ENCODE measurements around the gene GALNT18.

Gene GALNT18

DNA sequence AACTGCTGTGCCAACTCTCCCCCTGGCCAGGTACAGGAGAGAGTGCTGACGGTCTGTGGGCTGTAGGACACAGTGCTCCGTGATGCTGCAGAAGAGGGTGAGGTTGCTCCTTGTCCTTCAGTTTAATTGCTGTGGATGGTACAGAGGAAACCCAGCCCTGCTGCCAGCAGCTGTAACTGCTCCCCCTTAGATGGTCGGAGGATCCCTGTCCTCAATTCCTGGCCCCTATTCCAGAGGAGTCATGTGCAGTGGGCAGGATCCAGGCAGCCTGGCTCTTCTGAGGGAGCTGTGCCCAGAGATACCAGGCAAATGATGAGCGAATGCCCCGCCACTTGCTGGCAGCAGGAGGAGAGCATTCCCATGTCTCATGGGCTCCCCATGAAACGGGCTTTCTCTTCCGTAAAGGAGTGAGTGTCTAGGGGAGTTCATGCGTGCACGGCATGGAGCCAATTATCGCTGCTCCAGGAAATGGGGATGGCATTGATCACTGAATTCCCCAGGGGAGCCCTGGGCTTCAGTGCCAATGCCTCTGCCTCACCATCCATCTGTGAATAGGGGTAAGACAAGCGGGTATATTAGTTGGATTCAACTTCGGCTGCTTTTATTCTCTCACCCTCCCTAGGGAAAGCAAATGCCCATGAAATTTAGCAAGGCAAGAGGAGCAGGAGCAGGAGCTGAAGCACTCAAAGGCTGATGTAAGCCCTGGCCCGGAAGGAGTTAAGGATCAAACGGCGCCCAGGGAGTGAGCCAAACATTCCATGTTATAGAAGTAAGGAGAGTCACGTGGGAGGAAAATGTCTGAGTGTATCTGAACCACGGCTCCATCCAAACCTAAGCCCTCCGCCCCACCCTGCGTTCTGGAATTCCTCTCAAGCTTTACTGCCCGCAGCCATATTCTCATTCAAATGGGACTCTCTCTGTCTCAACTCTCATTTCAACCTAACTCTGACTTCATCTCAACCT, 217.8 kb downstream of the GALNT18 start:
- Histone ChIP-seq H3K4me1 (ENCODE audit: control insufficient read depth, insufficient read depth, low read length) (no peaks in the 10 kb centered on the region), H3K4me3 (ENCODE audit: low read depth, low read length) (no peak overlapping the region), H3K9me3 (ENCODE audit: control insufficient read depth, insufficient read depth, low read depth, low read length) (no peaks in the 10 kb centered on the region), H3K36me3 (ENCODE audit: control insufficient read depth in 2 of 2, insufficient read depth in 1 of 2, low read length in 2 of 2) (no peaks in the 10 kb centered on the region), H3K27ac (ENCODE audit: extremely low read depth, low read depth, low read length) (no peak overlapping the region)
- TF ChIP-seq YY1 (tag by site-specific recombination; IDR thresholded peaks at IDR 0.05) (no peak), BCL11B (tag by site-specific recombination; IDR thresholded peaks at IDR 0.05; ENCODE audit: low read depth) (no peak), ZBTB20 (tag by site-specific recombination; IDR thresholded peaks at IDR 0.05) (no peak), FEZF1 (tag by site-specific recombination; IDR thresholded peaks at IDR 0.05) (no peak), ZNF211 (tag by site-specific recombination; IDR thresholded peaks at IDR 0.05; ENCODE audit: low read depth) (no peak), SCRT1 (tag by site-specific recombination; IDR thresholded peaks at IDR 0.05; ENCODE audit: borderline replicate concordance) (no peak), ZNF544 (tag by site-specific recombination; IDR thresholded peaks at IDR 0.05) (no peak), KLF10 (tag by site-specific recombination; IDR thresholded peaks at IDR 0.05) (no peak), ZNF707 (tag by site-specific recombination; IDR thresholded peaks at IDR 0.05) (no peak), REPIN1 (tag by site-specific recombination; IDR thresholded peaks at IDR 0.05; ENCODE audit: low read depth) (no peak), ZNF600 (tag by site-specific recombination; IDR thresholded peaks at IDR 0.05) (no peak), ZFP69B (tag by site-specific recombination; IDR thresholded peaks at IDR 0.05) (no peak), ZNF701 (tag by site-specific recombination; IDR thresholded peaks at IDR 0.05) (no peak)
- TF ChIP-seq, protein P1, sequence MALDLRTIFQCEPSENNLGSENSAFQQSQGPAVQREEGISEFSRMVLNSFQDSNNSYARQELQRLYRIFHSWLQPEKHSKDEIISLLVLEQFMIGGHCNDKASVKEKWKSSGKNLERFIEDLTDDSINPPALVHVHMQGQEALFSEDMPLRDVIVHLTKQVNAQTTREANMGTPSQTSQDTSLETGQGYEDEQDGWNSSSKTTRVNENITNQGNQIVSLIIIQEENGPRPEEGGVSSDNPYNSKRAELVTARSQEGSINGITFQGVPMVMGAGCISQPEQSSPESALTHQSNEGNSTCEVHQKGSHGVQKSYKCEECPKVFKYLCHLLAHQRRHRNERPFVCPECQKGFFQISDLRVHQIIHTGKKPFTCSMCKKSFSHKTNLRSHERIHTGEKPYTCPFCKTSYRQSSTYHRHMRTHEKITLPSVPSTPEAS (tag by site-specific recombination; IDR thresholded peaks at IDR 0.05): no peak
- TF ChIP-seq, protein P2, sequence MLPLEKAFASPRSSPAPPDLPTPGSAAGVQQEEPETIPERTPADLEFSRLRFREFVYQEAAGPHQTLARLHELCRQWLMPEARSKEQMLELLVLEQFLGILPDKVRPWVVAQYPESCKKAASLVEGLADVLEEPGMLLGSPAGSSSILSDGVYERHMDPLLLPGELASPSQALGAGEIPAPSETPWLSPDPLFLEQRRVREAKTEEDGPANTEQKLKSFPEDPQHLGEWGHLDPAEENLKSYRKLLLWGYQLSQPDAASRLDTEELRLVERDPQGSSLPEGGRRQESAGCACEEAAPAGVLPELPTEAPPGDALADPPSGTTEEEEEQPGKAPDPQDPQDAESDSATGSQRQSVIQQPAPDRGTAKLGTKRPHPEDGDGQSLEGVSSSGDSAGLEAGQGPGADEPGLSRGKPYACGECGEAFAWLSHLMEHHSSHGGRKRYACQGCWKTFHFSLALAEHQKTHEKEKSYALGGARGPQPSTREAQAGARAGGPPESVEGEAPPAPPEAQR (tag by site-specific recombination; IDR thresholded peaks at IDR 0.05): no peak
- TF ChIP-seq, protein P3, sequence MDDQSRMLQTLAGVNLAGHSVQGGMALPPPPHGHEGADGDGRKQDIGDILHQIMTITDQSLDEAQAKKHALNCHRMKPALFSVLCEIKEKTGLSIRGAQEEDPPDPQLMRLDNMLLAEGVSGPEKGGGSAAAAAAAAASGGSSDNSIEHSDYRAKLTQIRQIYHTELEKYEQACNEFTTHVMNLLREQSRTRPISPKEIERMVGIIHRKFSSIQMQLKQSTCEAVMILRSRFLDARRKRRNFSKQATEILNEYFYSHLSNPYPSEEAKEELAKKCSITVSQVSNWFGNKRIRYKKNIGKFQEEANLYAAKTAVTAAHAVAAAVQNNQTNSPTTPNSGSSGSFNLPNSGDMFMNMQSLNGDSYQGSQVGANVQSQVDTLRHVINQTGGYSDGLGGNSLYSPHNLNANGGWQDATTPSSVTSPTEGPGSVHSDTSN (CRISPR knock-in tag; IDR thresholded peaks at IDR 0.05): no peak
- CTCF ChIA-PET: interaction anchor here (0.6 kb wide), 1 partner anchor 205 kb away, joined by 3 read pairs; no protein-coding TSS in a partner anchor
- POLR2A ChIA-PET: no interaction called here

DNA sequence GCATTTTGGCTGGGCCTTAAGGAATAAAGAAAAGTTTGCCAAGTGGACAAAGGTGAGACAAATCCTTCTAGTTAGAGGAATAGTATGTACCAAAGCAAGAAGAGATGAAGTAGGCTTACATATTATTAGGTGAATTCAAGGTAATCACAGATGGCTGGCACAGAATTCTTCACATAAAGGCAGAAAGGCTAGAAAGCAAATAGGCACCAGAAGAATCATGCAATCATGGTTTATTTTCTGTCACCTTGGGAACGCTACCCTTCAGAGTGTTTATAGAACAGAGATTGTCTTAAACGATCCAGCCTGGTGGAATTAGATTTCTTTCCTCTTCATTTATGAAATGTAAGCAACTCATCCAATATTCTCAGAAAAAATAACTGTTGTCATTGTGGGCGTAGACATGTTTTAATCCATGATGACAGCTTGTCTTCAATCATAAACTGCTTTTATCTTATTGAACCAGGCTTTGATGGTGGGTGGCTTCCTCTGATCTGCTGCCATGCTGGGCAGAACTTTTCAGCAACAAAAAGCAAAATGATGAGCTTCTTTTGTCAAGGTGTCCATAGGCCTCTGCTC, 219.8 kb downstream of the GALNT18 start:
- H3K4me1 ChIP-seq (ENCODE audit: control insufficient read depth, insufficient read depth, low read length): no peaks in the 10 kb centered on the region
- ChIA-PET CTCF (interaction anchor here (1.0 to 1.6 kb wide), 4 partner anchors 12 to 385 kb away, joined by 3 to 5 read pairs (median 4); no protein-coding TSS in a partner anchor), POLR2A (no interaction called here)
- H3K9me3 ChIP-seq (ENCODE audit: control insufficient read depth, insufficient read depth, low read depth, low read length): no peaks in the 10 kb centered on the region
- H3K36me3 ChIP-seq (ENCODE audit: control insufficient read depth in 2 of 2, insufficient read depth in 1 of 2, low read length in 2 of 2): no peaks in the 10 kb centered on the region
- H3K27ac ChIP-seq (ENCODE audit: extremely low read depth, low read depth, low read length): no peak overlapping the region
- no peak overlapping the region for H3K4me3 ChIP-seq (ENCODE audit: low read depth, low read length)
- no peak for TF ChIP-seq ZNF169 (tag by site-specific recombination; IDR thresholded peaks at IDR 0.05)
- TF ChIP-seq, protein P4, sequence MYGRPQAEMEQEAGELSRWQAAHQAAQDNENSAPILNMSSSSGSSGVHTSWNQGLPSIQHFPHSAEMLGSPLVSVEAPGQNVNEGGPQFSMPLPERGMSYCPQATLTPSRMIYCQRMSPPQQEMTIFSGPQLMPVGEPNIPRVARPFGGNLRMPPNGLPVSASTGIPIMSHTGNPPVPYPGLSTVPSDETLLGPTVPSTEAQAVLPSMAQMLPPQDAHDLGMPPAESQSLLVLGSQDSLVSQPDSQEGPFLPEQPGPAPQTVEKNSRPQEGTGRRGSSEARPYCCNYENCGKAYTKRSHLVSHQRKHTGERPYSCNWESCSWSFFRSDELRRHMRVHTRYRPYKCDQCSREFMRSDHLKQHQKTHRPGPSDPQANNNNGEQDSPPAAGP (tag by site-specific recombination; IDR thresholded peaks at IDR 0.05): no peak
- TF ChIP-seq, protein P5, sequence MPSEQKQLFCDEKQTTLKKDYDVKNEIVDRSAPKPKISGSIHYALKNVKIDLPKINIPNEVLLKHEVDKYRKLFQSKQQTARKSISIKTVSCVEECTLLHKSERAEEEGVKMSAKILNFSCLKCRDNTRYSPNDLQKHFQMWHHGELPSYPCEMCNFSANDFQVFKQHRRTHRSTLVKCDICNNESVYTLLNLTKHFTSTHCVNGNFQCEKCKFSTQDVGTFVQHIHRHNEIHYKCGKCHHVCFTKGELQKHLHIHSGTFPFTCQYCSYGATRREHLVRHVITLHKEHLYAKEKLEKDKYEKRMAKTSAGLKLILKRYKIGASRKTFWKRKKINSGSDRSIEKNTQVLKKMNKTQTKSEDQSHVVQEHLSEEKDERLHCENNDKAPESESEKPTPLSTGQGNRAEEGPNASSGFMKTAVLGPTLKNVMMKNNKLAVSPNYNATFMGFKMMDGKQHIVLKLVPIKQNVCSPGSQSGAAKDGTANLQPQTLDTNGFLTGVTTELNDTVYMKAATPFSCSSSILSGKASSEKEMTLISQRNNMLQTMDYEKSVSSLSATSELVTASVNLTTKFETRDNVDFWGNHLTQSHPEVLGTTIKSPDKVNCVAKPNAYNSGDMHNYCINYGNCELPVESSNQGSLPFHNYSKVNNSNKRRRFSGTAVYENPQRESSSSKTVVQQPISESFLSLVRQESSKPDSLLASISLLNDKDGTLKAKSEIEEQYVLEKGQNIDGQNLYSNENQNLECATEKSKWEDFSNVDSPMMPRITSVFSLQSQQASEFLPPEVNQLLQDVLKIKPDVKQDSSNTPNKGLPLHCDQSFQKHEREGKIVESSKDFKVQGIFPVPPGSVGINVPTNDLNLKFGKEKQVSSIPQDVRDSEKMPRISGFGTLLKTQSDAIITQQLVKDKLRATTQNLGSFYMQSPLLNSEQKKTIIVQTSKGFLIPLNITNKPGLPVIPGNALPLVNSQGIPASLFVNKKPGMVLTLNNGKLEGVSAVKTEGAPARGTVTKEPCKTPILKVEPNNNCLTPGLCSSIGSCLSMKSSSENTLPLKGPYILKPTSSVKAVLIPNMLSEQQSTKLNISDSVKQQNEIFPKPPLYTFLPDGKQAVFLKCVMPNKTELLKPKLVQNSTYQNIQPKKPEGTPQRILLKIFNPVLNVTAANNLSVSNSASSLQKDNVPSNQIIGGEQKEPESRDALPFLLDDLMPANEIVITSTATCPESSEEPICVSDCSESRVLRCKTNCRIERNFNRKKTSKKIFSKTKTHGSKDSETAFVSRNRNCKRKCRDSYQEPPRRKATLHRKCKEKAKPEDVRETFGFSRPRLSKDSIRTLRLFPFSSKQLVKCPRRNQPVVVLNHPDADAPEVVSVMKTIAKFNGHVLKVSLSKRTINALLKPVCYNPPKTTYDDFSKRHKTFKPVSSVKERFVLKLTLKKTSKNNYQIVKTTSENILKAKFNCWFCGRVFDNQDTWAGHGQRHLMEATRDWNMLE (tag by site-specific recombination; conservative IDR thresholded peaks at IDR 0.05; ENCODE audit: low read depth): no peak
- no peak for TF ChIP-seq ZNF2 (tag by site-specific recombination; IDR thresholded peaks at IDR 0.05)
- no peak for TF ChIP-seq ZNF561 (tag by site-specific recombination; IDR thresholded peaks at IDR 0.05; ENCODE audit: borderline replicate concordance)
- TF ChIP-seq SCRT2 (tag by site-specific recombination; IDR thresholded peaks at IDR 0.05): no peak
- TF ChIP-seq, protein P6, sequence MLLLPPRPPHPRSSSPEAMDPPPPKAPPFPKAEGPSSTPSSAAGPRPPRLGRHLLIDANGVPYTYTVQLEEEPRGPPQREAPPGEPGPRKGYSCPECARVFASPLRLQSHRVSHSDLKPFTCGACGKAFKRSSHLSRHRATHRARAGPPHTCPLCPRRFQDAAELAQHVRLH (tag by site-specific recombination; IDR thresholded peaks at IDR 0.05): no peak
- no peak for TF ChIP-seq ZNF175 (tag by site-specific recombination; IDR thresholded peaks at IDR 0.05)
